Measurements from ENCODE around the gene CARNS1.

Gene CARNS1

DNA sequence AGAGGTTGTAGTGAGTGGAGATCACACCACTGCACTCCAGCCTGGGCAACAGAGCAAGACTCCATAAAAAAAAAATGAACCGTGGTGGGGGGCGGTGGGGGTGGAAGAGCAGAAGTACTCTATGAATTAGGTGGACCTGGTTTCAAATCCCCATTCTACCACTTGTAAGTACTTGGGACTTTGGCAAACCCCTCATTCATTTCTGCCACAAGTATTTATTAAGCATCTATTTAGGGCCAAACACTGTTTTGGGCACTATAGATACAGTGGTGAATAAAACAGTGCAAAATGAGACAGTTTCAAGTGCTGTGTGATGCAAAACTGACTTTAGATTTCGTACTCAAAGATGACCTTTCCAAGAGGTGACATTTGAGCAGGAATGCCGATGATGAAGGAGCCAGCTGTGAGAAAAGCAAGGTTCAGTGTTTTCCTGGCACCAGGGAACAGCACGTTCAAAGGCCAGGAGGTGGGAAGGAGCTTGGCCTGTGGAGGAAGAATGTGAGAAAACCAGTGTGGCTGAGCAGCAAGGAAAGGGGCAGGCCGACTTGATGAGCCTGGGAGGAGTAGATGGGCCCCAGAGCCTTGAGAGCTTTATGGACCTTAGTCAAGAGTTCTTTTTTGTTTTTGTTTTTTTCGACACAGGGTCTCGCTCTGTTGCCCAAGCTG lies 55.0 kb downstream of the CARNS1 start:
- no peak for TF ChIP-seq CTCF (IDR thresholded peaks at IDR 0.05)

GRCh38 chr11:67472882-67473281 lies 57.4 kb downstream of the CARNS1 start:
- TF ChIP-seq CTCF (IDR thresholded peaks at IDR 0.05), result no peak
